ENCODE data around the gene WBP1.

The WBP1 gene

DNA sequence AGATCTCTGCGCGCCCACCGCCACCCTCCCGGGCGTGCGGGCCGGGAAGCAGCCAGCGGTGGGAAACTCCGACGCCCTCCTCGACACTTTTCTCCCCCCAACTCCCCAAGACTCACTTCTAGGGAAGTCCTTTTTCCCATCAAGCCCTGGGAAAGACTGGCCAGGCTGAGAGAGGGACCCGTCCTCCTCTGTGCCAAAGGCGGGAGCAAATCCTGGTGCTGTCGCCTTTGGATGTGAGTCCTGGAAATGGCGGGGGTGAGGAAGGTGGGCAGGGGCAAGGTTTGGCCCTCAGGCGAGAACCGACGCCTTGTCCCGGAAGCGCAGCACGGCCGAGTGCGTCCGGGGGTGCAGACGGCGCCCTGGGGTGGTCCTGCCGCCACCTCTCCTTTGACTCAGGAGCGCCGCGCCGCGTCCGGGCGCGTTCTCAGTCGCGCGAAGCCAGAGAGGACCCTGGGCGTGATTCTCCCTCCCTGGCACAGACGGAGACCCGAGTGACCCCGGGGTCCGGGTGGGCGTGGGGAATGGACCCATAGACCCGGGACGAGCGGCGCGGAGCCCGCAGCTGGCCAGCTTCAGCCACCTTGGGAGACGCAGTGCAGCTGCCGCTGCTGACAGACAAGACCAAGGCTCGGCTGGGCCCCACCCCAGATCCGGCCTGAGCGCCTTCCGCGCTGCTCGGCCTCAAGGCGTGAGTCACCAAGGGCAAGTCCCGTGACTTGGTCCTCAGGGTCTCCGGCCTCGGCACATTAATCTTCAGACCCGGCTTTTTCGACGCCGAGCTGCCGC is 44.7 kb downstream of the WBP1 start:
- peak; percentile 77 for DNase-seq (ENCODE audit: low read depth)

DNA sequence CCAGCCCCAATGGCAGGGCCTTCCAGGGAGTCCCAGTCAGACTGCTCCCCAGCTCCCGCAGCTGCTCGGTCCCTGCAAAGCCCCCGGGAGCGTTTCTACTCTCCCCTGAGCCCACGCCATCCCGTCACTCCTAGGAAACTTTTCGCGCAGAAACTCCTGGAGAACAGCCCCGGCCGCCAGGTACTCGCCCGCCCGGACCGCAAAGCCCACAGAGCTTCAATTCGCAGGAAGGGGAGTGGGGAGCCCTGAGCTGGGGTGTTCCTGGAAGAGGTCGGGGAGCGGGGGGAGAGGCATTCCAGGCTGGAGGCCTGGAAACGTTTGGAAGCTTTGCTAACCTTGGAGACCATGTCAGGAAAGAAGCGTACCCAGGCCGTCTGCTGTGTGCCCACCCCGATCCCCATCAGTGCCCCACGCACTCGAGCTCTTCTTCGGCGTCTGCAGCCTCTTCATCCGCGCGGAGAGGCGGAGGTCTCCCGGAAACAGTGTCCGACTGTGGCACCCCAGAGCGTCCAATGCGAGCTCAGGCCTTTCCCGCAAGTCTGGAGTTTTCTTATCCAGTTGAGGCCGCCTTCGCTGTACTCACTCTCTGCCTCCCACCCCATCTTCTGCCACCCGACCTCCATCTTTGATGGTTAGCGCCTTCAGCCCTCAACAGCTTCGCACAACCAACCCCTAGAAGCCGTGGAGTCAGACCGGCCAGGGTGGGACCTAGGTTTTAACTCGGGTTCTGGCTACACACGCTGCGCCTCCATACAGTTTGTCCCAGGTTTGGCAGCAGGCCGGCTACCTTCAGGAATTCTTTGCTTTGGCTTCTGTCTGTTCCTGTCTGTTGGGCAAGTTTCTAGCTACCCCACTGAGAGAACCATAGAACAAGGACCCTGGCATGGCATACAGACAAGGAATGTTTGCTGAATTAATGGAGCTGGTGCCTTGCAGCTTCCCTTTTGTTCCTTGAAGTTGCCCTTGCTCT is 45.6 kb downstream of the WBP1 start:
- DNase-seq (ENCODE audit: low read depth): no peak

DNA sequence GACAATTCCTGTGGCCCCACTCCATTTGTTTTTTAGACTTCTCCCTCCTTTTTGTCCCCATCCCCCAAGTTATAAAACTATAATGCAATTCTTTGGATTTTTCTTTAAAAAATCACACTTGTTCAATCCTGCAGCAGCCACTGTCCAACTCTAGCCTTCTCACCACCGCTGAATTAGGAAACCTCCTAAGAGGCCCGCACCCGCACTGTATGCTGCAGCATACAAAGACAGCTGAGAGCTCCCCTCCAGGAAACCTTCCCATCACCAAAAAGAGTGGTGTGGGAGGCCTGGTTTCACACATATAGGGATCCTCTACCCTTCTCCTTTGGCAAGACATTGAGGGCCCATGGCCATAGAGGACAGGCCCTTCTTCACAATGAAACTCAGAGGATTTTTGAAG is 46.4 kb downstream of the WBP1 start:
- DNase-seq (ENCODE audit: low read depth): no peak

DNA sequence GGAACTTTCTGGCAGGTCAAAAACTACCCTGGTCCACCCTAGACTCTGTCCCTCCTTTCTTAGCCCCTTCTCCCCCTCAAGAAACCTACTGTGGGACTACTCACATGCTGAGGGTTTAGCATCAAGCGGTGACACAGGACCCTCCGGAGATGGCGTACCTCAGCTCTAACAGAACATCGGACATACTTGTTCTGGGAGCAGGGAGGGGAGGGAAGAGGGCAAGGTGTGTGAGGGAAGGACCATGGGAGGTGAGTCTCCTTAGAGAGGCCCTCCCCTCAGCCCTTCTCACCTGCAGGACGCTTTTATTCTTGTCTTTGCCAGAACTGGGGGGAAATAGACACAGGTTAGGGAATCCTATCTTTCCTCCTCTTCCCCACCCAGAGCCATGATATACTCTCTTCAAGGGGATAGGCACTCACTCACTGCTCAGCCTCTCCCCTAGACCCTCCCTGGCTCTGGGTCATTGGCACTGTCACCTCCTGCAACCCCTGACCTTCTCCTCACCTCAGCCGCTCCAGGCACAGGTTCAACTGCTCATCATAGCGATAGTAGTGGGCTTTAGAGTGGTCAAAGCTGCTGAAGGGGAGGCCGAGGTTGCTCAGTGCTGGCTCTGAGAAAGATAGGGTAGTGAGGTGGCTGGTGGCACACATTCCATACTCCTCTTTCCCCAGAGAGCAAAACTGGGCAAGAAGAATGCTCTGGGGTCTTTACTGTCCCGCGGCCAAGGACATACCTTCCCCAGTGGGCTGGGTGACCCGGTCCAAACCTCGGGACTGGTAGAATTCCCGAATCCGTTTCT is 47.4 kb downstream of the WBP1 start:
- no peak for DNase-seq (ENCODE audit: low read depth)

DNA sequence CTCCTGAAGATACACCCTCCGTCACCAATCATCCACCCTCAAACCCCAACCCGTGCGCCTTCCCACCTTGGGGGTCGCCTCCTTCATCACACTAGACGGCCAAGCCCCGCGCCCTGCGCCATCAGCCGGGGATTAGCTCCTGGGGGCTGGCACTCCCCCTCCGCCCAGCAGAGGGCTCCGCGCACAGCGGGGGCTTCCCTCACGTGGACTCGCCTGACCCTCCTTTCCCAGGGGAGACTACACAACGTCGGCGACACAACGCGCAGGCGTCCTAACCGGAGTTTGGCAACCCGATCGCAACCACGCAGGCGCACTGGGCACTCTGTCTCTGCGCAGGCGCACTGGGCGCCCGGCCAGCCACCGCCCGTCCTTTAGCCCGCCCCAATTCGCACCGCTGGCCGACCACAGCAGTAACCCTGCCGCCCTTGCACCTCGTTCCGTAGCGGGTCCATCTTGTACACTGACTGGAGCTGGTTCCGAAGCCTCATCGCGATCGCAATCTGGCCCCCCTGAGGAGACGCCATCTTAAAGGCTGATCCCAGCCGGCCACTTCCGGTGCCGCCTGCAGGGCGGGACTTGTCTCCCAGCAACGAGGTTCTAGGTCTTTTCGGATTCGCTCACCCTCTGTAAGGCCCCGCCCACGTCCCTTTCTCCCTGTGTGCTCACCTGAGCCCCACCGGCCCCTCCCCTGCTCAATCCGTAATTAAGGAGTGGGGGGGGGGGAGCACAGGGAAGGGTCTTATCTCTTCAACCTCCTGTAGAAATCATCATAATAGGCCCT is 49.1 kb downstream of the WBP1 start, which contains the start of gene PCGF1:
TSS of gene PCGF1 (minus strand) at position 551 of the 781 bp plus-strand sequence. CDS start at position 524, 27 bp downstream.
- peak; percentile 98 for DNase-seq (ENCODE audit: low read depth)

DNA sequence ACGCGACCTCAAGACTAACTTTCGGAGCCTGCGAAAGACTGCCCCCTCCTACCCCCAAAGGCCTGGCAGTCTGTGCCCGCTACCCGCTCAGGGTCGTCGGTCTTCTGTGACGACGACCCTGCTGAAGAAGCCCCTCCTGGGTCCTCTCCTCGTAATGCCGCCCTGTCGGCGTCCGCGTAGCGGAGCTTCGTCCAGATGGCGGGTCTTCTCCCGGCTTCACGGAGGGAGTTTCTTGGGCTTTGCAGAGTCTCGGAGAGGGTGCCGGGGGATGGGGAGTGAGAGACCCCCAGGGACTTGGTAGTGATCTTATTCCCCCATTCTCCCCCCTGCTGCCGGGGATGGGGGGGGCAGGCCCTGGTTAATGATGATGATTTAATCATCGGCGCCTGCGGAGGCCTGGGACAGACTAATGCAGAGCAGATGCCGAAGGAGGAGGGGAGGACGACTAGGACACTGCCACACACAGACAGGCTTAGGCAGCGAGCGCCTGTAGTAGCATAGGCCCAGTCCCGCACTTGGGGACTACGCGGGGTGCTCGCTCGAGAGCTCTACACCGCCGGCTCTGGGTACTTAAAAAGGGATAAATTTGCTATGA is 49.8 kb downstream of the WBP1 start:
- DNase-seq (ENCODE audit: low read depth): no peak

DNA sequence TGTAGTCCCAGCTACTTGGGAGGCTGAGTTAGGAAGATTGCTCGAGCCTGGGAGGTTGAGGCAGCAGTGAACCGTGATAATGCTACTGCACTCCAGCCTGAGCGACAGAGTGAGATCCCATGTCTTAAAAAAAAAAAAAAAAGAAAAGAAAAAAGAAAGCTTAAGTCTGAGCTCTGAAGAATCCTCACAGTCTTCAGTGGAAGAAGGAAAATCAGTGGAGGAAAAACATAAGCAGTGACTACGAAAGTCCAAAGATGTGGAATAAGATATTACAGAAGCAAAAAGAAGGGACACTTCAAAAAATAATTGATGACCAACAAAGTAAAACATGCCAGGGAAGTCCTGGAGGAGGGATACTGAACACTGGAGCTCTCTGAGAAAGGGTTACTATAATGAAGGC is 52.0 kb downstream of the WBP1 start:
- DNase-seq (ENCODE audit: low read depth): no peak

Measured in HS-27A (cell line).